Right ventricle myocardium superior (tissue), 1 donor: ENCODE results near the gene GALNT17. TPM values are rescaled to one million over a fixed set of nuclear protein-coding genes. Genes with fewer than 3 reads are reported as not detected.

Experiments
- ATAC-seq: fragments of 200-7000 bp; cut with Tn5 transposase; one replicate; pipeline ENCODE4 v1.9.1; 2020; ENCODE audit warnings: mild to moderate bottlenecking; ENCODE audit not compliant: poor library complexity
- DNase-seq: peaks from one replicate; pipeline ENCODE4 v3.0.0-alpha.2; 2020
- intact Hi-C: fragments of 100-400 bp; cut with DNase I; formaldehyde crosslinking; loops from one replicate; pipeline ENCODE4 v1.11.2; 2022
- total RNA-seq: library from RNA; stranded (reverse); fragmentation: NEBNext Ultra II Directional; extraction: Animal tissue kit (Norgen Biotek cat#: 25700); gene quantifications from one replicate; pipeline ENCODE4 v1.2.1, GENCODE V29; 2021
- donor health status: DM: no; HTN: yes; CAD: no; lungs with severe emphysema.

Gene GALNT17
- total RNA-seq, 1 donor from 2014 or later: 72.1 TPM

DNA sequence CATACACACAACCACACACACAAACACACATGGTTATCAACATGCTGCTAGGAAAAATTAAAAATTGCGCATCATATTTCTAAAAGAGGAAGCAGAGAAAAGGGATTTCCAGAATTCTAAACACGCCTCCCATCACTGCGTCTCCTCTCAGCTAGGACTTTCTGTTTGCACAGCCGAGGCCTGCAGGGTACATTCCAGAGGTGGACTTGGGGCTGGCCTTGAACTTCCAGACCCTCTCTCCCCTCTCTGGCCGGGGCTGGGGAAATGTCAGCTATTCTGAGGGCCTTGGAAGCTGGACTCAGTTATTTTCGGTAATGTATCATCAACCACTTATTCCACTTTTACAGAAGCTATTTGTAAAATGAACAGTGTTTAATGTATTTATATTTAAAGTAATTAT lies 168.7 kb downstream of the GALNT17 start:
- DNase-seq (no peak), ATAC-seq (no peak)
- intact Hi-C loops: no loop called here

DNA sequence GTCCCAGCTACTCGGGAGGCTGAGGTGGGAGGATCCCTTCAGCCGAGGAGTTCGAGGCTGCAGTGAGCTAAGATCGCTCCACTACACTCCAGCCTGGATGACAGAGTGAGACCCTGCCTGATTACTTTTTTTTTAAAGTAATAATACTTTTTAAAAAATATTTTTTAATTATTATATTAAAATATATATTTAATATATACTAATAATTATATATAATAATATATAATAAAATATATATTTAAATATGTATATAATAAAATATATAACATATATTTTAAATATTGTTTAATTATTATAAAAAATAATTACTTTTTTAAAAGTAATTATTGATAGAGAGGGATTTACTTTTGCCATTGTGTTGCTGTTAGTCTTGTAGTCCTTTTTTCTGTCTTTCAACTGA lies 169.2 kb downstream of the GALNT17 start:
- intact Hi-C loops: no loop called here
- DNase-seq (no peak), ATAC-seq (no peak)

DNA sequence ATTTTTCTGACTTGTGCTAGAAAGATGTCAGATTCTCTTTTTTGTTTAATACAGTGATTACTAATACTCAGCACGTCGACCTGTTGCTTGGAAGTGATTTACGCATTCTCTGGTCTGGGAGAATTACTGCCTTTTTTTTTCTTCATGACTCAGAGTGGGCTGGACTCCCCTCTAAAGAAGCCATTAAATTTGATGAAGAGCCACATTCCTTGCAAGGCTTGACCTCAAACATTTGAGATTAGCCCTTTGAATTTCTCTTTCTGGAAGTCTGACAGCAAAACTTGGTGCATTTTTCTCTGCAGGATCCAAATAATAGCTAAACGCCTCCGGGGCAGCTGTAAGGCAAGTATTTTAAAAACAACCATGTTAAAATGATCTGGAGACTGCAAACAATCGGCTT lies 171.6 kb downstream of the GALNT17 start:
- intact Hi-C loops: no loop called here
- ATAC-seq (no peak), DNase-seq (no peak)

DNA sequence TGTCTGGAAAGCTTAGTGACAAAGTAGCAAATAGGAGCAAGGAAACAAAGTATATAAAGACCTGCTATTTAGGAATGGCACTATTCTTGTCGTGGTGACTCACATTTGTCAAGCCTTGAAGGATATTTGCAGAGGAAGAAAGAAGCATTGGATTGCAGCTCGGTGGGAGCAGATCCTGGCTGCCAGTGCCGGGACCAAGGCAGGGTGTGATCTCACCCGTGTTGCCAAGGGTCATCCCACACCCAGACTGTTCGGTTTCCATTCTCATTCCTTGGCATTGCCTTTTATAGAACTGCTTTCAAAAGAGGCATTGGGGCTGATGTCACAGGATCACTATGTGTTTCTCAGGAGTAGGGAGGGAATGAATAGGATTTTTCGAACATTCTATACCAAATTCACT lies 176.2 kb downstream of the GALNT17 start:
- intact Hi-C loops: no loop called here
- DNase-seq (no peak), ATAC-seq (peak; percentile 69)

DNA sequence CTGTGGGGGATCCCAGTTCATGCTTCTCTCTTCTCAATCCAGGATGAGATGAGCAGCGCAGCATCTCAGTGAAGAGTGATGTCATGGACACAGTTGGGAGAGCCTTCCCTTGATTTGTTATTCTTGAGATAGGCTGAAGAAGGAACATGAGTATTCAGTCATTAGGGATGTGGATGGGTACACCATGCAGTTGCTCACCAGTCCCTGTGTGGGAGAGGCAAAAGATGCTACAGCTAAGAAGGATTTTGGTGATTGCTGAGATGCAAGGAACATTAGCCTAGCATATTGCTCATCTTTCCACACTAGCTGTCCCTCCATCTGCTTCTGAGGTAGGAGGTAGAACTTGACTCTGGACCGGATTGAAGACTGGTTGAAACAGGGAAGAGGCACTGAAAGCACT lies 179.6 kb downstream of the GALNT17 start:
- ATAC-seq (no peak), DNase-seq (no peak)
- intact Hi-C loops: loop anchor here (10.0 kb wide), 1 partner anchor 57 kb away; no protein-coding TSS in a partner anchor

DNA sequence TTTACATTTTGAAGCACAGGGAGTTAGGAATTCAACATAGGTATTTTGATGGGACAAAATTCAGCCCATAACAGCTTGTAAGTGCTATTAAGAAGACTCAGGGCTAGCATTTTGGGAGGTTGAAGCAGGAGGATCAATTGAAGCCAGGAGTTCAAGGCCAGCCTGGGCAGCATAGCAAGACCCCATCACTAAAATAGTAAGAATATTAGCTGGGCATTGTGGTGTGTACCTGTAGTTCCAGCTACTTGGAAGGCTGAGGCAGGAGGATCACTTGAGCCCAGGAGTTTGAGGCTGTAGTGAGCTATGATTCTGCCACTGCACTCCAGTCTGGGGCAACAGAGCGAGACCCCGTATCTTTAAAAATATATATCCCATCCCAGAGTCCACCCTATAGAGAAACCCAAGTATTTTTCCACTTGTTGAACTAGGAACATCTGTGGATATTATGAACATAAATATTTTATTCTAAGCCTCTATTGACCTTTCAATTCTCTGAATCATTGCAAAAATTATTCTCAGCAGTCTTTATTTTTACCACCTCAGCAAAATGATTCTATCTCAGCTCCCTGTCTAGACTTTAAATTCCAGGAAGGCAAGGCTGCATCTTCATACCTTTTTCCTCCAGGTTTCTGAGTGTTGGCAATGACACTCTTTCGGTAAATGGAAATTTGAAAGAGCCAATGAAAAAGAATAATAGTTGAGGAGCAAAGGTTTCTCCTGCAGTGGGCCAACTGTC lies 181.0 kb downstream of the GALNT17 start:
- intact Hi-C loops: loop anchor here (10.0 kb wide), 1 partner anchor 58 kb away; no protein-coding TSS in a partner anchor
- DNase-seq (no peak), ATAC-seq (no peak)

DNA sequence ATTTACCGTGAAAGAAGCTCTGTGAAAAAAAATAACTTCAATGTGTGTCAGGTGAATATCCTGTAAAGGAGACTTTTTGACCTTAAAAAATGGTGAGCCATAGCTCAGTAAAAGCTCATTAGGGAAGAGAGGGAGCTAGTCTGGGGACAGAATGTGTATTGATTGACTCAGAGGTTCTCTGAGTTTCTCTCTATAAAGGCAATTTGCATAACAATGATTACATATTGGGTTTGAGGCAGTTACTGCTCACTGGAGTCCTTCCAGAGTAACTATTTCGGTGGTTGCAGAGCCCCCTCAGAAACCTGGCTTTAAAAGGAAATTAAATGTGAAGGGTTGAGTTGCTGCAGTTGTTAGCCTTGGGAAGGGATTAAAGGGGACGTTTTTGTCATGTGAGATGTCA lies 181.6 kb downstream of the GALNT17 start:
- intact Hi-C loops: loop anchor here (10.0 kb wide), 1 partner anchor 59 kb away; no protein-coding TSS in a partner anchor
- no peak for DNase-seq
- ATAC-seq: no peak

DNA sequence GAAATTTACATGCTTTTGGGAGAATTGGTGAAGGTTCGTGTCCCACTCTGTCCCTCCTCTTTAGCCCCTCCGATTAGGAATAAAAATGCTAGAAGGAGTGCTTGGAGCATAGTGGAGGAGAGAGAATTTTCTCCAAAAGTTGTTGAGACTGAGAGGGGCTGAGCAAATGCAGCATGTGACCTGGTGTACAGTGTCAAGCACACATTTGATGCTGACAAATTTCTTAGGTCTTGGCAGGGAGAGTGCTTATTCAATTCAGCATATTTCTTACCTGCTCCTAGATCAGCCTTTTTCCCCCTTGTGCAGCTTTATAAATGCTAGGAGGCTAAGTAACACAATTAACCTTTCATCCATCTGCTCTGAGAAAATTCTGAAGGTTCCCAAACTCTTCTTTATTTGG lies 189.0 kb downstream of the GALNT17 start:
- no peak for ATAC-seq
- intact Hi-C loops: no loop called here
- DNase-seq: no peak

DNA sequence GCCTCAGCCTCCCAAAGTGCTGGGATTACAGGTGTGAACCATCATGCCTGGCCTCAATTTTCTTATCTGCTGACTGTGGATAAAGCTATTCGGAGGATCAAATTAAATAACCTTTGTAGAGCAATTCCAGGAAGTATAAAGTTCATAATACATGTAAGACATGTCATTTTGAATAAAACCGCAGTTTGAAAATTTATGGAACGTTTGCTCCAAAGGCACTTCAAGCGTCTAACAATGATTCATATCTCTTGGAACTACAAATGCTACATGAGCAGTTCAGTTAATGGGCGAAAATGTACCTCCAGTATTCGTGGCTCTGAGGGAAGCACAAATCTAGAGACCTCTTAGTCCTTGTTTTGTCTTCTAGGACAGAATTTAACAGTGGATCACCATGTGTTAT lies 190.3 kb downstream of the GALNT17 start:
- DNase-seq (no peak), ATAC-seq (no peak)
- intact Hi-C loops: no loop called here

DNA sequence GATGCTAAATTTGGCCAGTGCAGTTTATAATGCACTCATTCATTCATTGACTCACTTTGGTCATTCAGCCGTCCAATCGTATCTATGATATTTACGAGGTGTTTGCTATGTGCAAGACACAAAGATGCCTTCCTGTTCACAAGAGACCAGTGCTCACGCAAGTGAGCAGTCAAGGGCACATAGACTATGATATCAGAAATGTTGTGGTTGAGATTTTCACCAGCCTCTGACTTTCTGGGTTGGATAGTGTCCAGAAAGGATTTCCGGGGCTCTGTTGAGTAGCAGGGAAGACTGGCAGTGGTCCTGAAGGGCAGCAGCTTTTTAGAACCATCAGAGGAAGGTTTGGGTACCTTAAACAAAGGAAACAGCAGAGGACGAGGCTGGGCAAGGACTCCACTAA lies 191.8 kb downstream of the GALNT17 start:
- ATAC-seq: no peak
- no peak for DNase-seq
- intact Hi-C loops: no loop called here

DNA sequence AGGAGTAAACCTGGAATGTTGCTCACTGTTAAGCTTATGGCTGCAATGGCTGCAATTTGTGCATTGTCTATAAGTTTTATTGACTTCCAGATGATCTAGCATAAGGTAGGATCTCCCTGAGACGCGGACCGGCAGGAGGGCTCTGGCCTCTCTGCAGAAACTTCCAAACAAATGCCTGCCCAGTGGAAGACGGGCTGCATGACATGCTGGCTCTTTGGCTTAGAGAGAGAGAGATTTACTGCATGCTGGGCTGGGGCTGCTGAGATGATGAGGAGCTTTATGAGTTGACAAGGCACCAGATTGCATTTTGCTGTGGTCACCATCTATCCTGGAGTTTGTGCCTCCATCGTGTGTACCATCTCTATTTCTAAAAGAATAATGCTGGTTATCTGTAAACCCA lies 193.2 kb downstream of the GALNT17 start:
- ATAC-seq: no peak
- intact Hi-C loops: no loop called here
- no peak for DNase-seq

DNA sequence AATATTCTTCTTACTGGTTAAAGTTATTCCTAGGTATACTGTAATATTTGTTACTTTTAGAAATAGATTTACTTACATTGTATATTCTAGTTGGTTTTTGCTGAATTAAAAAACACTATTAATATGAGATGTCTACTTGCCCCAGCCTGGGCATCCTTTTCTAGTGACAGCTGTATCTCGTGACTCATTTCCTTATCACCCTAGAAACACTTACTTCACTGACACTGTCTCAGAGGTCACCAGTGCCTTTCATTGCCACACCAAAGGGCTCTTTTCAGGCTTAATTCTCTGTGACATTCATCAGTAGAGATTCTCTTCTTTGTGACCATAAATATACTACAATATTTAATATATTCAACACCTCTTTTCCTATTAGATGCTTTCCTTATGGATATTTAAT lies 194.7 kb downstream of the GALNT17 start:
- ATAC-seq: peak; percentile 38
- no peak for DNase-seq

DNA sequence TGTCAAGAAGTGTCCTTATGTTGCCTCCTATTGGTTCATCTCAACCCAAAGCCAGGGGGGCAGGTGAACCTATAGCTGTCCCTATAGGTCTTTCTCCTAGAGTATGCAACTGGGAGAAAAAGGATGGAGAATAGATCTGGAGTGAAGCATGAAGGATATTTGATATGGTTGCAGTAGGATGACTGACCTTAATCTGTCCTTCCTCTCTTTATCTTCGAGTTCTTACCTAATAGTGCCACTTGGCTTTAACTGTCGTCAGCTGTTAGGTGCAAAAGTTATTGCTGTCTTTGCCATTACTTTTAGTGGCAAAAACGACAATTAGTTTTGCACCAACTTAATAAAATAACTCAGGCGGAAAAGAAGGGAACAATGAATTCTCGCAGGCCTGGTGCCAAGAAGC lies 196.0 kb downstream of the GALNT17 start:
- ATAC-seq: peak; percentile 82
- intact Hi-C loops: no loop called here
- no peak for DNase-seq

More for the DNA sequence above, 194.7 kb downstream of the GALNT17 start:
- intact Hi-C loops: no loop called here

DNA sequence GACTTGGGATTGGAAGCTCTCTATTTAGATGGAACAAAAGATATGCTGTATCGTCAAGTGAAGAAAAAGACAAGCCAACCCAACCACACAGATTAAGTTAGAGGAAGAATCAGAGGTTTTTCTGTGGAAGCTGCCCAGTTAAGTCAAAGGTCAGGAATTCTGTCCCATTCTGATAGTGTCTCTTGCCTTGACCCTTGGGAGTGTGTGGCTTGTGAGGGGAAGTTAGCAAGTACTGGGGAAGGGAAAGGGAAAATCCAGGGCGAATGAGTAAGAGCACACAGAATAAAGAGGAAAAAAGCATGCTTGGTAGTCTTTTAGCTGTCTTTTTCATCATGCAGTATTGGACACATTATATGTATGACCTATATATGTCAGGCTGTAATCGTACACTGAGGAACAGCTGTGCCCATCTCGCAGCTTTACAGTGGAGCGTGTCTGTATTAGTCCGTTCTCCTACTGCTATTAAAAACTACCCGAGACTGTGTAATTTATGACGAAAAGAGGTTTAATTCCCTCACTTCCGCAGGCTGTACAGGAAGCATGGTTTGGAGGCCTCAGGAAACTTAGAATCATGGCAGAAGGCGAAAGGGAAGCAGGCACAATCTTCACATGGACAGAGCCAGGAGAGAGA lies 197.2 kb downstream of the GALNT17 start:
- DNase-seq (no peak), ATAC-seq (no peak)
- intact Hi-C loops: no loop called here

DNA sequence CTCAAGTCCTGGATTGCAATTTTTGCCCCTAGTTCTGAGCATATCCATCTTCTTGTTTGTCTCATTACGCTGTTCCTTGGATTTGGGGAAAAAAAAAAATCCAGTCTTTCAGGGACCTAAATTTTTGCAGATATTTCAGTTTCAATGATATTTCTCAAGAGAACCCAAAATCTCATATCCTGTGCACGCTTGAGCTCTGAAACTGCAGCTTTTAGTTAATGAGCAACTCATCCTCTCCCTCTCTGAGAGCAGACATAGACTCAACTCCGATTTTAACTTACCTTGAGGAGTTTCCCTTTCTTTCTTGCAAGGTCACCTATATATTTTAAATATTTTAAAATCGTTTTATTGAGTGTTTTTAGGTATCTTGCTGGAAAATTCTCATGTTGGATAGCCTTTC lies 200.3 kb downstream of the GALNT17 start:
- DNase-seq (no peak), ATAC-seq (no peak)
- intact Hi-C loops: no loop called here

DNA sequence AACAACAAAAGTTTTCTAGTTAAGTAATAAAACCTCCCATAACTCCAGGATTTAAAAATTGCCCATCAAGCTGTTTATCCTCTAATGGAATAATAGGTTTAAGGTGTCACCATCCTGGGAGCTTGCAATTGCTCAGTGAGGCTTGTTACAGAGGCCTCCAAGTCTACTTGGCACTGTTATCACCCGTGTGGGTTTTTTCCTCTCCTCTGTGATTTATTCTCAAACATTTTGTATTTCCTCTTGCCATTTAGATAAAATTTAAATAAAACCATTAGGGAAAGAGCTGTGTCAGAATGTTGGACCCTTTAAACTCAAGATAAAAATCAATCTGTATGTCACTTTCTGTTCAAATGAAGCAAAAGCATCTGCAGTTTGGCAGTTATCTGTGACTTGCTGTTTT lies 202.6 kb downstream of the GALNT17 start:
- DNase-seq: no peak
- no peak for ATAC-seq
- intact Hi-C loops: no loop called here

DNA sequence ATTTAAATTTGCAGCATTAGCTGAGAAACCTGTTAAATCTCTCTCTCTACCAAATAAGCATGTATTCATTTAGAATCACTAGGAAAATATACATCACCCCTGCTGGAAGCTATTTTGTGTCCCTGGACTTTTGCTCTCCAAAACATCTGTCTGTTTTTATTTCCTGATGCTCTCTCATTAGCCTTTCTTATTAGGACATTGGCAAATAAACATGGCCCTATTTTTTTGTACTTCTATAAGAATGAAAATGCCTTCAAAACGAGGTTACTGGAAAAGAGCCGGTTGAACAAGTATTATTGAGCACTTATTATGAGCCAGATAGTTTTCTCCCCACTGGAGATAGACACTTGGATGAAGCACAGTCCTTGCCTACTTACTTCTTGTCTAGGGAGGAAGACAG lies 206.9 kb downstream of the GALNT17 start:
- intact Hi-C loops: no loop called here
- no peak for ATAC-seq
- DNase-seq: no peak

DNA sequence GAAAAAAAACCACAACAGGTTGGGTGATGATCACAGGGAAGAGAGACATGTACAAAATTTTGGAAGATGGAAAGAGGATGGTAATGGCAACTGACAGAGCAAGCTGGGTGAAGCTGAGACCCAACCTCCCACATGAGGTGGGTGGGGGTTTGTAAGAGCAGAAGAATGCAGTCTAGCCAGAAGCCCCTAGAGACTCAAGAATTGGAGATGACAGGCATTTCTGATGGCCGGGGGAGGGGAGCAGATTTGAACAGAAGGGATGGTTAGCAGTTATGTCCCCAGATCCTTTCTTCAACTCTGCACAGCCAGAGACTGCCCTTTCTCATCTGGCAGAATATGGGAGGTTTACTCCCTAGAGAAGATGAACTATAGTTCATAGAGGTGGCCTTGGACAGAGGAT lies 208.0 kb downstream of the GALNT17 start:
- ATAC-seq (no peak), DNase-seq (no peak)
- intact Hi-C loops: no loop called here

DNA sequence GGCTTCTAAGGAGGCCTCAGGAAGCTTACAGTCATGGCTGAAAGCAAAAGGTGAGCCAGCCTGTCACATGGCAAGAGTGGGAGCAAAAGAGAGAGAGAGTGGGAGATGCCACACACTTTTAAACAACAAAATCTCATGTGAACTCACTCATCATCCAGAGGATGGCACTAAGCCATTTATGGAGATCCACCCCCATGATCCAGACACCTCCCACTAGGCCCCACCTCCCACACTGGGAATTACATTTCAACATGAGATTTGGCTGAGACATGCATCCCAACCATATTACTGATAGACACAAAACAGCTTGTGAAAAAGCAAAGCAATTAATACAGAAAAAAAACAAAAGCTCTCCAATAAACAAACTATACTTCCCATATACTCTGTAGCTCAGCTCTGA lies 210.3 kb downstream of the GALNT17 start:
- no peak for ATAC-seq
- intact Hi-C loops: no loop called here
- no peak for DNase-seq

DNA sequence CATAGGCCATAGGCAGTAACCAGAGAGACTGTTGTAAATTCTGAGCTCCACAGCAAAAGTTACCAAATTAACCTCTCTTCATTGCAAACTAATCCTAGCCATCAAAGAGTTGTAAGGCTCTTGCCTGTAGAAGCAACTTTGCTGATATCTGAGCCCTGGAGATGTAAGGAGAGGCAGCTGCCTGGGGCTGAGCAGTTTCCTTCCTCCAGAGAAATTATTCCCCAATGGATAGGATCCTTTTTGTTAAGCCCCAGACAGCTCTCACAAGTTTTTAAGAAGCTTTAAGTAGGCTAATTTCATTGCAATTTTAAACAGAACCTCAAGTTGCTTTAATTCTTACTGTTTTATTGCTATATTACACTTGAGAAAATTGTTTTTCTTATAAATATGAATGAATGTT lies 211.1 kb downstream of the GALNT17 start:
- no peak for DNase-seq
- no peak for ATAC-seq
- intact Hi-C loops: no loop called here

DNA sequence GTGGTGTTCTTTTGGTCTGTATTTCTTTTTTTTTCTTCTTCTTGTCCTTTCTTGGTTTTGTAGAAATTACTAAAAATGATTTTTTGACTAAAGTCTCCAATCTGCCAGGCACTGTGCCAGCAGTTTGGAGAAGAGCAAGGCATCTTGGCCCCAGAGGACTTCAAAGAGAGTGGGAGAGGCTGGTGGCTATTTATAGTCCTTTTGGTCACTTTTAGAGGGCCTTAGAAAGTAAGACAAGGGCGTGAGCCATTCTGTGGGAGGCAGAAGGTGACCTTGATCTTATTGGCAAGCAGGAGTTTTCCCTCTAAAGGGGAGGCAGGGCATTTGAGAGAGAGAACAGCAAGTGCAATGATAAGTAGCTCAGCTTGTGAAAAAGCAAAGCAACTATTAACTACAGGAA lies 211.9 kb downstream of the GALNT17 start:
- intact Hi-C loops: no loop called here
- no peak for DNase-seq
- peak; percentile 56 for ATAC-seq
